Measurements from ENCODE around the gene LAMA5.
A peak's percentile ranks its signal among the peaks of the same experiment; 100 is the strongest.

The LAMA5 gene

GRCh38 chr20:62301773-62302340 is 65.3 kb downstream of the LAMA5 start:
- peaks cover 27% of the 10 kb centered on the region for H3K4me1 ChIP-seq (ENCODE audit: control insufficient read depth, insufficient read depth, low read length, poor library complexity, severe bottlenecking)
- H3K9me3 ChIP-seq (ENCODE audit: control insufficient read depth, low read length), result no peaks in the 10 kb centered on the region
- peak overlapping the region; percentile 79 for H3K4me3 ChIP-seq (ENCODE audit: insufficient read depth, low read depth, low read length, poor library complexity, severe bottlenecking)
- peak; percentile 69 to 81 (median 74) for DNase-seq
- H3K36me3 ChIP-seq (ENCODE audit: control insufficient read depth, insufficient read depth, low read length), result peaks cover 11% of the 10 kb centered on the region
- peak overlapping the region; percentile 79 for H3K27ac ChIP-seq (ENCODE audit: insufficient read depth, low read length, poor library complexity, severe bottlenecking)
- H3K27me3 ChIP-seq (replicated peaks; ENCODE audit: control insufficient read depth, insufficient read depth, low read length, poor library complexity, severe bottlenecking), result no peaks in the 10 kb centered on the region

GRCh38 chr20:62301111-62301668 is 65.9 kb downstream of the LAMA5 start:
- H3K9me3 ChIP-seq (ENCODE audit: control insufficient read depth, low read length), result no peaks in the 10 kb centered on the region
- DNase-seq, result no peak
- peaks cover 4% of the 10 kb centered on the region for H3K36me3 ChIP-seq (ENCODE audit: control insufficient read depth, insufficient read depth, low read length)
- no peak overlapping the region for H3K27ac ChIP-seq (ENCODE audit: insufficient read depth, low read length, poor library complexity, severe bottlenecking)
- no peaks in the 10 kb centered on the region for H3K27me3 ChIP-seq (replicated peaks; ENCODE audit: control insufficient read depth, insufficient read depth, low read length, poor library complexity, severe bottlenecking)
- H3K4me3 ChIP-seq (ENCODE audit: insufficient read depth, low read depth, low read length, poor library complexity, severe bottlenecking), result no peak overlapping the region
- peaks cover 27% of the 10 kb centered on the region for H3K4me1 ChIP-seq (ENCODE audit: control insufficient read depth, insufficient read depth, low read length, poor library complexity, severe bottlenecking)

GRCh38 chr20:62300319-62300718 is 66.8 kb downstream of the LAMA5 start:
- Histone ChIP-seq H3K4me3 (ENCODE audit: insufficient read depth, low read depth, low read length, poor library complexity, severe bottlenecking) (no peak overlapping the region), H3K27ac (ENCODE audit: insufficient read depth, low read length, poor library complexity, severe bottlenecking) (no peak overlapping the region), H3K9me3 (ENCODE audit: control insufficient read depth, low read length) (no peaks in the 10 kb centered on the region), H3K4me1 (ENCODE audit: control insufficient read depth, insufficient read depth, low read length, poor library complexity, severe bottlenecking) (peaks cover 27% of the 10 kb centered on the region), H3K27me3 (replicated peaks; ENCODE audit: control insufficient read depth, insufficient read depth, low read length, poor library complexity, severe bottlenecking) (no peaks in the 10 kb centered on the region), H3K36me3 (ENCODE audit: control insufficient read depth, insufficient read depth, low read length) (peaks cover 5% of the 10 kb centered on the region)
- no peak for DNase-seq

- Histone ChIP-seq H3K27ac (ENCODE audit: insufficient read depth, low read length, poor library complexity, severe bottlenecking) (no peak overlapping the region), H3K36me3 (ENCODE audit: control insufficient read depth, insufficient read depth, low read length) (peaks cover 8% of the 10 kb centered on the region), H3K4me3 (ENCODE audit: insufficient read depth, low read depth, low read length, poor library complexity, severe bottlenecking) (no peak overlapping the region), H3K27me3 (replicated peaks; ENCODE audit: control insufficient read depth, insufficient read depth, low read length, poor library complexity, severe bottlenecking) (no peaks in the 10 kb centered on the region), H3K4me1 (ENCODE audit: control insufficient read depth, insufficient read depth, low read length, poor library complexity, severe bottlenecking) (peaks cover 22% of the 10 kb centered on the region), H3K9me3 (ENCODE audit: control insufficient read depth, low read length) (no peaks in the 10 kb centered on the region)
- no peak for DNase-seq
Observed at GRCh38 chr20:62299666-62300236, 67.4 kb downstream of the LAMA5 start.

- DNase-seq, result no peak
- Histone ChIP-seq H3K9me3 (ENCODE audit: control insufficient read depth, low read length) (no peaks in the 10 kb centered on the region), H3K27ac (ENCODE audit: insufficient read depth, low read length, poor library complexity, severe bottlenecking) (no peak overlapping the region), H3K4me1 (ENCODE audit: control insufficient read depth, insufficient read depth, low read length, poor library complexity, severe bottlenecking) (peaks cover 11% of the 10 kb centered on the region), H3K27me3 (replicated peaks; ENCODE audit: control insufficient read depth, insufficient read depth, low read length, poor library complexity, severe bottlenecking) (no peaks in the 10 kb centered on the region), H3K4me3 (ENCODE audit: insufficient read depth, low read depth, low read length, poor library complexity, severe bottlenecking) (no peak overlapping the region), H3K36me3 (ENCODE audit: control insufficient read depth, insufficient read depth, low read length) (peaks cover 9% of the 10 kb centered on the region)
Observed at GRCh38 chr20:62298577-62299249, 68.4 kb downstream of the LAMA5 start.

GRCh38 chr20:62297449-62298227 is 69.5 kb downstream of the LAMA5 start:
- no peak for DNase-seq
- Histone ChIP-seq H3K36me3 (ENCODE audit: control insufficient read depth, insufficient read depth, low read length) (peaks cover 17% of the 10 kb centered on the region), H3K9me3 (ENCODE audit: control insufficient read depth, low read length) (no peaks in the 10 kb centered on the region), H3K4me1 (ENCODE audit: control insufficient read depth, insufficient read depth, low read length, poor library complexity, severe bottlenecking) (peaks cover 7% of the 10 kb centered on the region), H3K27me3 (replicated peaks; ENCODE audit: control insufficient read depth, insufficient read depth, low read length, poor library complexity, severe bottlenecking) (no peaks in the 10 kb centered on the region), H3K27ac (ENCODE audit: insufficient read depth, low read length, poor library complexity, severe bottlenecking) (no peak overlapping the region), H3K4me3 (ENCODE audit: insufficient read depth, low read depth, low read length, poor library complexity, severe bottlenecking) (no peak overlapping the region)

GRCh38 chr20:62296724-62297448 is 70.2 kb downstream of the LAMA5 start:
- H3K4me1 ChIP-seq (ENCODE audit: control insufficient read depth, insufficient read depth, low read length, poor library complexity, severe bottlenecking), result peaks cover under 1% of the 10 kb centered on the region

GRCh38 chr20:62294516-62294915 is 72.6 kb downstream of the LAMA5 start:
- H3K27ac ChIP-seq (ENCODE audit: insufficient read depth, low read length, poor library complexity, severe bottlenecking), result no peak overlapping the region
- H3K4me1 ChIP-seq (ENCODE audit: control insufficient read depth, insufficient read depth, low read length, poor library complexity, severe bottlenecking), result no peaks in the 10 kb centered on the region
- H3K9me3 ChIP-seq (ENCODE audit: control insufficient read depth, low read length), result no peaks in the 10 kb centered on the region
- H3K4me3 ChIP-seq (ENCODE audit: insufficient read depth, low read depth, low read length, poor library complexity, severe bottlenecking), result no peak overlapping the region
- DNase-seq, result no peak
- H3K27me3 ChIP-seq (replicated peaks; ENCODE audit: control insufficient read depth, insufficient read depth, low read length, poor library complexity, severe bottlenecking), result no peaks in the 10 kb centered on the region
- H3K36me3 ChIP-seq (ENCODE audit: control insufficient read depth, insufficient read depth, low read length), result peaks cover 25% of the 10 kb centered on the region

More at GRCh38 chr20:62296724-62297448, 70.2 kb downstream of the LAMA5 start:
- Histone ChIP-seq H3K4me3 (ENCODE audit: insufficient read depth, low read depth, low read length, poor library complexity, severe bottlenecking) (no peak overlapping the region), H3K27ac (ENCODE audit: insufficient read depth, low read length, poor library complexity, severe bottlenecking) (no peak overlapping the region), H3K36me3 (ENCODE audit: control insufficient read depth, insufficient read depth, low read length) (peaks cover 19% of the 10 kb centered on the region), H3K27me3 (replicated peaks; ENCODE audit: control insufficient read depth, insufficient read depth, low read length, poor library complexity, severe bottlenecking) (no peaks in the 10 kb centered on the region), H3K9me3 (ENCODE audit: control insufficient read depth, low read length) (no peaks in the 10 kb centered on the region)
- no peak for DNase-seq

- Histone ChIP-seq H3K27me3 (replicated peaks; ENCODE audit: control insufficient read depth, insufficient read depth, low read length, poor library complexity, severe bottlenecking) (no peaks in the 10 kb centered on the region), H3K4me3 (ENCODE audit: insufficient read depth, low read depth, low read length, poor library complexity, severe bottlenecking) (no peak overlapping the region), H3K4me1 (ENCODE audit: control insufficient read depth, insufficient read depth, low read length, poor library complexity, severe bottlenecking) (no peaks in the 10 kb centered on the region), H3K9me3 (ENCODE audit: control insufficient read depth, low read length) (no peaks in the 10 kb centered on the region), H3K27ac (ENCODE audit: insufficient read depth, low read length, poor library complexity, severe bottlenecking) (no peak overlapping the region), H3K36me3 (ENCODE audit: control insufficient read depth, insufficient read depth, low read length) (peaks cover 31% of the 10 kb centered on the region)
- DNase-seq, result no peak
Observed at GRCh38 chr20:62293946-62294345, 73.2 kb downstream of the LAMA5 start.
